ENCODE data around the gene NUP62CL. TPM values are rescaled to one million over a fixed set of nuclear protein-coding genes. Genes with fewer than 3 reads are reported as not detected.

Gene NUP62CL
- total RNA-seq, 1 experiment from 2014 or later = 7.3 TPM

GRCh38 chrX:107153005-107153404, 53.2 kb downstream of the NUP62CL start:
- H3K36me3 Mint-ChIP-seq (ENCODE audit: insufficient read depth, unreplicated experiment) = no peaks in the 10 kb centered on the region
- intact Hi-C loops (cut with micrococcal nuclease) = no loop called here
- ChIA-PET POLR2A (interaction anchor here (0.7 kb wide), 1 partner anchor 718 kb away, joined by 3 read pairs; no protein-coding TSS in a partner anchor), CTCF (no interaction called here)
- peaks cover 32% of the 10 kb centered on the region for H3K27me3 Mint-ChIP-seq (ENCODE audit: insufficient read depth, unreplicated experiment)
- H3K4me3 Mint-ChIP-seq (ENCODE audit: unreplicated experiment) = no peak overlapping the region
- DNase-seq (ENCODE audit: unreplicated experiment) = no peak
- H3K9me3 Mint-ChIP-seq (ENCODE audit: unreplicated experiment) = no peaks in the 10 kb centered on the region
- H3K4me1 Mint-ChIP-seq (ENCODE audit: insufficient read depth, unreplicated experiment) = no peaks in the 10 kb centered on the region
- H3K27ac Mint-ChIP-seq (ENCODE audit: low read depth, unreplicated experiment) = no peak overlapping the region
- TF ChIP-seq, protein P1, sequence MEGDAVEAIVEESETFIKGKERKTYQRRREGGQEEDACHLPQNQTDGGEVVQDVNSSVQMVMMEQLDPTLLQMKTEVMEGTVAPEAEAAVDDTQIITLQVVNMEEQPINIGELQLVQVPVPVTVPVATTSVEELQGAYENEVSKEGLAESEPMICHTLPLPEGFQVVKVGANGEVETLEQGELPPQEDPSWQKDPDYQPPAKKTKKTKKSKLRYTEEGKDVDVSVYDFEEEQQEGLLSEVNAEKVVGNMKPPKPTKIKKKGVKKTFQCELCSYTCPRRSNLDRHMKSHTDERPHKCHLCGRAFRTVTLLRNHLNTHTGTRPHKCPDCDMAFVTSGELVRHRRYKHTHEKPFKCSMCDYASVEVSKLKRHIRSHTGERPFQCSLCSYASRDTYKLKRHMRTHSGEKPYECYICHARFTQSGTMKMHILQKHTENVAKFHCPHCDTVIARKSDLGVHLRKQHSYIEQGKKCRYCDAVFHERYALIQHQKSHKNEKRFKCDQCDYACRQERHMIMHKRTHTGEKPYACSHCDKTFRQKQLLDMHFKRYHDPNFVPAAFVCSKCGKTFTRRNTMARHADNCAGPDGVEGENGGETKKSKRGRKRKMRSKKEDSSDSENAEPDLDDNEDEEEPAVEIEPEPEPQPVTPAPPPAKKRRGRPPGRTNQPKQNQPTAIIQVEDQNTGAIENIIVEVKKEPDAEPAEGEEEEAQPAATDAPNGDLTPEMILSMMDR (IDR thresholded peaks at IDR 0.05; ENCODE audit: unreplicated experiment) = no peak
- no TSS peak for BruUV-seq (replicated peaks)

DNA sequence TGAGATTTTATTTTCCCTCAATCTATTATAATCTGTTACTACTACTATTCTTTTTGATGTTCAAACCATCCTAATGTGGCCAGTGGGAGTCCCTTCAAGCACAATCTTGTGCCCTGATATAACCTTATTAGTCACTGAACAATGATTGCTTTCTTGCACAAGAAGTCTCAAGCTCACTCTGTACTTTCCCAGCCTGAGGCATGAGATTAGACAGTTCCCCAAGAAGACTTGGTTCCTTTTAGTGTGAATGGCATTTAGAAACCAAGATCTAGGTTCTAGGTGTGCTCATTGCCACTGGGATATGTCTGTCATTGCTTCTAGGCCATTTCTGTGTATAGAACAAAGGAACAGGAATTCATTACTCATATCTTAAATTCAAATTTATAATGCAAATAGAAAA, 59.6 kb downstream of the NUP62CL start:
- POLR2A ChIA-PET = no interaction called here
- Mint-ChIP-seq H3K36me3 (ENCODE audit: insufficient read depth, unreplicated experiment) (no peaks in the 10 kb centered on the region), H3K27ac (ENCODE audit: low read depth, unreplicated experiment) (no peak overlapping the region), H3K27me3 (ENCODE audit: insufficient read depth, unreplicated experiment) (peaks cover 53% of the 10 kb centered on the region), H3K4me1 (ENCODE audit: insufficient read depth, unreplicated experiment) (no peaks in the 10 kb centered on the region), H3K4me3 (ENCODE audit: unreplicated experiment) (no peak overlapping the region), H3K9me3 (ENCODE audit: unreplicated experiment) (no peaks in the 10 kb centered on the region)
- peak; percentile 57 for DNase-seq (ENCODE audit: unreplicated experiment)
- intact Hi-C loops (cut with micrococcal nuclease) = no loop called here
- TF ChIP-seq, protein P1 (IDR thresholded peaks at IDR 0.05; ENCODE audit: unreplicated experiment) = no peak
- CTCF ChIA-PET = no interaction called here
- no TSS peak for BruUV-seq (replicated peaks)

- Mint-ChIP-seq H3K27ac (ENCODE audit: low read depth, unreplicated experiment) (peak overlapping the region; percentile 96), H3K27me3 (ENCODE audit: insufficient read depth, unreplicated experiment) (peaks cover 49% of the 10 kb centered on the region), H3K4me1 (ENCODE audit: insufficient read depth, unreplicated experiment) (peaks cover 15% of the 10 kb centered on the region), H3K4me3 (ENCODE audit: unreplicated experiment) (peak overlapping the region; percentile 56), H3K9me3 (ENCODE audit: unreplicated experiment) (no peaks in the 10 kb centered on the region), H3K36me3 (ENCODE audit: insufficient read depth, unreplicated experiment) (peaks cover 6% of the 10 kb centered on the region)
- intact Hi-C loops (cut with micrococcal nuclease) = no loop called here
- DNase-seq (ENCODE audit: unreplicated experiment) = no peak
- CTCF ChIA-PET = no interaction called here
- POLR2A ChIA-PET = interaction anchor here (0.9 to 2.5 kb wide), 8 partner anchors 15 to 138 kb away, joined by 3 to 15 read pairs (median 4); partner anchors contain the start of gene RBM41
- BruUV-seq (replicated peaks) = no TSS peak
- TF ChIP-seq, protein P1 (IDR thresholded peaks at IDR 0.05; ENCODE audit: unreplicated experiment) = no peak
Observed at GRCh38 chrX:107135965-107136307, 70.3 kb downstream of the NUP62CL start.

DNA sequence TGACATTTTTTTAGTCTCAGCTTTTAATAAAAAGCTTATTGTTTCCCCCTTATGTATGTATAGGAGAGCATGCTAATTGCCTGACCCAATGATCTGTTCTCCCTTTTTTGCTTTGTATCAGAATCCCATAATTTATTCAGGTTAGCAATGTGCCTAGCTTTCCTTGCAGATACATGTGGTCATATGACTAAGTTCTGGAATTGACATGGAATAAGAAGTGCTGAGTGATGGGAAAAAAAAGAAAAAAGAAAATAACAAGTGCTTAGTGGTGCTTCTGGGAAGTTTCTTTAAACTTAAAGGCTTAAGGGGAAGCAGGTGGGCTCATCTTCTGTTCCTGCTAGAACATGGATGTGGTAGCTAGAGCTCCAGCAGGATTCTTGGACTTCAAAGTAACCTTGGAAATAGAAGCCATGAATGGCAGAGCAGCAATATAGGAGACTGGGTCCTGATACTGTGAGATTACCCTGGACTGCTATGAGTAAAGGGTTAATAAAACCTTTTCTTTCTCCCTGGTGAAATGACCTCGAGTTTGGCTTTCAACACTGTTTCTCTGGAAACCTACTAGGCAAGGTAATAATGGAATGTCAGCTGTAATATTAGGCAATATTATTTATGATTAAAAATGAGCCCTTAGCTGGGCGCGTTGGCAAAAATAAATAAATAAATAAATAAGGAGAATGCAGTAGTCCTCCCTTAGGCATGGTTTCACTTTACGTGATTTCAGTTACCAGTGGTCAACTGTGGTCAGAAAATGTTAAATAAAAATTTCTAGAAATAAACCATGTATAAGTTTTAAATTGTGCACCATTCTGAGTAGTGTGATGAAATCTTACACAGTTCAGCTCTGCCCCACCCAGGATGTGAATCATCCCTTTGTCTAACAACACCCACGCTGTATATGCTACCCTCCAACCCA, 70.9 kb downstream of the NUP62CL start:
- BruUV-seq (replicated peaks) = TSS peak; percentile 83
- intact Hi-C loops (cut with micrococcal nuclease) = no loop called here
- CTCF ChIA-PET = interaction anchor here (0.6 to 1.2 kb wide), 2 partner anchors 15 to 677 kb away, joined by 3 to 5 read pairs; no protein-coding TSS in a partner anchor

More for the DNA sequence above, 70.9 kb downstream of the NUP62CL start:
- peaks cover 15% of the 10 kb centered on the region for H3K4me1 Mint-ChIP-seq (ENCODE audit: insufficient read depth, unreplicated experiment)
- H3K27me3 Mint-ChIP-seq (ENCODE audit: insufficient read depth, unreplicated experiment) = peaks cover 55% of the 10 kb centered on the region
- H3K27ac Mint-ChIP-seq (ENCODE audit: low read depth, unreplicated experiment) = peak overlapping the region; percentile 96
- TF ChIP-seq, protein P1 (IDR thresholded peaks at IDR 0.05; ENCODE audit: unreplicated experiment) = no peak
- peak; percentile 79 for DNase-seq (ENCODE audit: unreplicated experiment)
- POLR2A ChIA-PET = interaction anchor here (0.6 to 2.5 kb wide), 11 partner anchors 11 to 138 kb away, joined by 3 to 15 read pairs (median 3); partner anchors contain the start of gene RBM41
- H3K36me3 Mint-ChIP-seq (ENCODE audit: insufficient read depth, unreplicated experiment) = peaks cover 6% of the 10 kb centered on the region
- H3K4me3 Mint-ChIP-seq (ENCODE audit: unreplicated experiment) = peak overlapping the region; percentile 56
- no peaks in the 10 kb centered on the region for H3K9me3 Mint-ChIP-seq (ENCODE audit: unreplicated experiment)

Data from MCF 10A (cell line).